ENCODE measurements around the gene NPEPL1.

Gene NPEPL1

GRCh38 chr20:58706975-58707681 is 14.5 kb downstream of the NPEPL1 start:
- no peaks in the 10 kb centered on the region for H3K9me3 ChIP-seq (ENCODE audit: control insufficient read depth, low read depth, low read length)
- no peaks in the 10 kb centered on the region for H3K27me3 ChIP-seq (ENCODE audit: control insufficient read depth, insufficient read depth, low read length)
- no peak overlapping the region for H3K4me3 ChIP-seq (ENCODE audit: low read length)
- no peak overlapping the region for H3K27ac ChIP-seq (ENCODE audit: low read length)
- H3K36me3 ChIP-seq (ENCODE audit: control insufficient read depth, low read depth, low read length): peaks cover 34% of the 10 kb centered on the region
- no peak overlapping the region for H3K9ac ChIP-seq (ENCODE audit: low read length)
- no peaks in the 10 kb centered on the region for H3K4me1 ChIP-seq (ENCODE audit: control insufficient read depth, low read depth, low read length)

GRCh38 chr20:58707770-58708169 is 15.2 kb downstream of the NPEPL1 start:
- Histone ChIP-seq H3K9ac (ENCODE audit: low read length) (no peak overlapping the region), H3K27me3 (ENCODE audit: control insufficient read depth, insufficient read depth, low read length) (no peaks in the 10 kb centered on the region), H3K4me3 (ENCODE audit: low read length) (no peak overlapping the region), H3K4me1 (ENCODE audit: control insufficient read depth, low read depth, low read length) (no peaks in the 10 kb centered on the region), H3K27ac (ENCODE audit: low read length) (no peak overlapping the region), H3K36me3 (ENCODE audit: control insufficient read depth, low read depth, low read length) (peaks cover 29% of the 10 kb centered on the region), H3K9me3 (ENCODE audit: control insufficient read depth, low read depth, low read length) (no peaks in the 10 kb centered on the region)

GRCh38 chr20:58708246-58708931 is 15.8 kb downstream of the NPEPL1 start:
- Histone ChIP-seq H3K27ac (ENCODE audit: low read length) (no peak overlapping the region), H3K9ac (ENCODE audit: low read length) (no peak overlapping the region), H3K9me3 (ENCODE audit: control insufficient read depth, low read depth, low read length) (no peaks in the 10 kb centered on the region), H3K27me3 (ENCODE audit: control insufficient read depth, insufficient read depth, low read length) (no peaks in the 10 kb centered on the region), H3K36me3 (ENCODE audit: control insufficient read depth, low read depth, low read length) (peaks cover 22% of the 10 kb centered on the region), H3K4me1 (ENCODE audit: control insufficient read depth, low read depth, low read length) (no peaks in the 10 kb centered on the region), H3K4me3 (ENCODE audit: low read length) (no peak overlapping the region)

- H3K4me3 ChIP-seq (ENCODE audit: low read length): no peak overlapping the region
- no peaks in the 10 kb centered on the region for H3K4me1 ChIP-seq (ENCODE audit: control insufficient read depth, low read depth, low read length)
- no peaks in the 10 kb centered on the region for H3K27me3 ChIP-seq (ENCODE audit: control insufficient read depth, insufficient read depth, low read length)
- no peak overlapping the region for H3K27ac ChIP-seq (ENCODE audit: low read length)
- no peak overlapping the region for H3K9ac ChIP-seq (ENCODE audit: low read length)
- no peaks in the 10 kb centered on the region for H3K9me3 ChIP-seq (ENCODE audit: control insufficient read depth, low read depth, low read length)
- peaks cover 15% of the 10 kb centered on the region for H3K36me3 ChIP-seq (ENCODE audit: control insufficient read depth, low read depth, low read length)
Observed at GRCh38 chr20:58709013-58709702, 16.6 kb downstream of the NPEPL1 start.

DNA sequence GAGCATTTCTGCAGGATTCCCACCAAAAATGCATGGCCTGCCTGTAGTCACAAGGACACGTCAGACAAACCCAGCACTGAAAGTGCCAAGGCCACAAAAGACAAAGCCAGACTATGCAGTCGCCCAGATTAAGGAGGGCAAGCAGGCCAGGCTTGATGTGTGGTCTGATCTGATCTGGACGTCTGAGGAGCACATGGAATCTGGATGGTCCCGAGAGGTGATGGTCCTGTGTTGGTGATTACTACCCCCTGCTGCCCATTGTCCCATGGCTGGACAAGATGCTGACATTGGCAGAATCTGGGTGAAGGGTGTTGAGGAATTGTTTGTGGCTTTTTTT is 17.1 kb downstream of the NPEPL1 start:
- H3K27me3 ChIP-seq (ENCODE audit: control insufficient read depth, insufficient read depth, low read length): no peaks in the 10 kb centered on the region
- H3K9ac ChIP-seq (ENCODE audit: low read length): no peak overlapping the region
- H3K4me1 ChIP-seq (ENCODE audit: control insufficient read depth, low read depth, low read length): no peaks in the 10 kb centered on the region
- H3K27ac ChIP-seq (ENCODE audit: low read length): no peak overlapping the region
- H3K4me3 ChIP-seq (ENCODE audit: low read length): no peak overlapping the region
- peaks cover 12% of the 10 kb centered on the region for H3K36me3 ChIP-seq (ENCODE audit: control insufficient read depth, low read depth, low read length)
- H3K9me3 ChIP-seq (ENCODE audit: control insufficient read depth, low read depth, low read length): no peaks in the 10 kb centered on the region

GRCh38 chr20:58710481-58711265 is 18.1 kb downstream of the NPEPL1 start:
- Histone ChIP-seq H3K36me3 (ENCODE audit: control insufficient read depth, low read depth, low read length) (peaks cover 2% of the 10 kb centered on the region), H3K4me3 (ENCODE audit: low read length) (no peak overlapping the region), H3K27me3 (ENCODE audit: control insufficient read depth, insufficient read depth, low read length) (no peaks in the 10 kb centered on the region), H3K9me3 (ENCODE audit: control insufficient read depth, low read depth, low read length) (no peaks in the 10 kb centered on the region), H3K9ac (ENCODE audit: low read length) (no peak overlapping the region), H3K4me1 (ENCODE audit: control insufficient read depth, low read depth, low read length) (no peaks in the 10 kb centered on the region), H3K27ac (ENCODE audit: low read length) (no peak overlapping the region)

- Histone ChIP-seq H3K4me1 (ENCODE audit: control insufficient read depth, low read depth, low read length) (no peaks in the 10 kb centered on the region), H3K9ac (ENCODE audit: low read length) (no peak overlapping the region), H3K27ac (ENCODE audit: low read length) (no peak overlapping the region), H3K4me3 (ENCODE audit: low read length) (no peak overlapping the region), H3K27me3 (ENCODE audit: control insufficient read depth, insufficient read depth, low read length) (no peaks in the 10 kb centered on the region), H3K9me3 (ENCODE audit: control insufficient read depth, low read depth, low read length) (no peaks in the 10 kb centered on the region), H3K36me3 (ENCODE audit: control insufficient read depth, low read depth, low read length) (peaks cover 2% of the 10 kb centered on the region)
Observed at GRCh38 chr20:58711266-58712051, 18.9 kb downstream of the NPEPL1 start.

DNA sequence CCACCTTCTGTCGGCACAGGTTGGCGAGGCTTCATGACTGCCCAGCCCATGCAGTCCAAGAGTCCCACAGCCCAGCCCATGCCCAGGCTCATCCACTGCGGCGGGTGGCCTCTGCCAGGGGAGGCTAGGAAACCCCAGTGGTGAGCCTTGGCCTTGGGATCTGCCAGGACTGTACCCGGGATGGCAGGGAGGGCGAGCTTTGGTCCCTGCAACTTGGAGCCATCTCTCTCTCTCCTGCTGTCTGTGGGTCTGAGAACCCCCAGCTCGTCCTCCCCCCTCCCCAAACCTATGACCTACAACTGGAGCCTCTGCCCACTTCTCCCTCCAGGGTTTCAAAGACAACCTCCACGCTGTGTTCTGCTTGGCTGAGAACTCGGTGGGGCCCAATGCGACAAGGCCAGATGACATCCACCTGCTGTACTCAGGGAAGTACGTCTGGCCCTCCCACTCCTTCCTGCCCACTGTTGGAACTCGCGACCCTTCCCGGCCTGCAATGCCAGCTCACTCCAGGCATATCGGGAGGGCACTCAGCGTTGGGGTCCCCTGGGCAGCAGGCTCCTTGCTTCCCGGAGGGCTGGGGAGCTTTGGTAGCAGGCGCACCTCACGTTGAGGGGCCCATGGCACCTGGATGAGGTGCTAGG is 19.7 kb downstream of the NPEPL1 start:
- peaks cover 2% of the 10 kb centered on the region for H3K36me3 ChIP-seq (ENCODE audit: control insufficient read depth, low read depth, low read length)
- H3K4me3 ChIP-seq (ENCODE audit: low read length): no peak overlapping the region
- no peaks in the 10 kb centered on the region for H3K9me3 ChIP-seq (ENCODE audit: control insufficient read depth, low read depth, low read length)
- no peaks in the 10 kb centered on the region for H3K27me3 ChIP-seq (ENCODE audit: control insufficient read depth, insufficient read depth, low read length)
- H3K9ac ChIP-seq (ENCODE audit: low read length): no peak overlapping the region
- H3K27ac ChIP-seq (ENCODE audit: low read length): no peak overlapping the region
- no peaks in the 10 kb centered on the region for H3K4me1 ChIP-seq (ENCODE audit: control insufficient read depth, low read depth, low read length)

DNA sequence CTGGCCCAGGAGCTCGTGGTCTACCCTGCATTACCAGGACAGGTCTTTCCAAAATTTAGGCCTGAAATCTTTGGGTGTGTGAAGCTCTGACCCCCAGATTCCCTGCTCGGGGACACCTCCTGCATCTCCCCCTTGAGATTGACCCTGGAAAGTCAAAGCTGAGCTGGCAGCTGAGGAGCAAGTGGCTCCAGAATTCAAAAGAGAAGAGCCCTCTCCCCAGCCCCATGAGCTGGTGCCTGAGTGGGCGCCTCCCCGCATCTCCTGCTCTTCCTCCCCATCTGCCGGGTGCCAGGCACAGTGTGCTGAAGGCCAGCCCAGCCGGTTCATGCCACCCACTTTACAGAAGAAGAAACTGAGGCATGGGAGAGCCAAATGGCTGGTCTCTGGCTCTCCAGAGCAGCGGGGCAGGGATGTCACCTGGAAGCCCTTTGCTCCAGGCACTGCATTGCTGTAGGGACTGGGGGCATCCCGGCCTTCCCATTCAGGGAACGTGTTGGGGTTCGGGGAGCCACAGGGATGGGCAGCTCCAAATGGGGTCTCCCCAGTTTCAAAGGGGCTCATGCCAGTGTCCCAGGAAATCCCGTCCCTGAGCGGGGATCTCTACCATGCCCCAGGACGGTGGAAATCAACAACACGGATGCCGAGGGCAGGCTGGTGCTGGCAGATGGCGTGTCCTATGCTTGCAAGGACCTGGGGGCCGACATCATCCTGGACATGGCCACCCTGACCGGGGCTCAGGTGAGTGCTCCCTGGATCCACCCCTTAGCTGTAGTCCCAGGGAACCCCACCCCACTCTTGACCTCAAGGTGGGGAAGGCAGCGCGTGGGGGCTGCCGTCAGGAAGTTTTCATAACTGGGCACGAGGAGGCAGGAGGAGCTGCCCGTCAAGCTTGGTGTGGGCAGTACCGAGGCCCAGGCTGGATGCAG is 20.5 kb downstream of the NPEPL1 start:
- Histone ChIP-seq H3K4me1 (ENCODE audit: control insufficient read depth, low read depth, low read length) (no peaks in the 10 kb centered on the region), H3K27me3 (ENCODE audit: control insufficient read depth, insufficient read depth, low read length) (no peaks in the 10 kb centered on the region), H3K4me3 (ENCODE audit: low read length) (no peak overlapping the region), H3K36me3 (ENCODE audit: control insufficient read depth, low read depth, low read length) (peaks cover 2% of the 10 kb centered on the region), H3K27ac (ENCODE audit: low read length) (no peak overlapping the region), H3K9me3 (ENCODE audit: control insufficient read depth, low read depth, low read length) (no peaks in the 10 kb centered on the region), H3K9ac (ENCODE audit: low read length) (no peak overlapping the region)

GRCh38 chr20:58713801-58714339 is 21.3 kb downstream of the NPEPL1 start:
- Histone ChIP-seq H3K27me3 (ENCODE audit: control insufficient read depth, insufficient read depth, low read length) (no peaks in the 10 kb centered on the region), H3K27ac (ENCODE audit: low read length) (no peak overlapping the region), H3K36me3 (ENCODE audit: control insufficient read depth, low read depth, low read length) (peaks cover 2% of the 10 kb centered on the region), H3K4me3 (ENCODE audit: low read length) (no peak overlapping the region), H3K4me1 (ENCODE audit: control insufficient read depth, low read depth, low read length) (no peaks in the 10 kb centered on the region), H3K9me3 (ENCODE audit: control insufficient read depth, low read depth, low read length) (no peaks in the 10 kb centered on the region), H3K9ac (ENCODE audit: low read length) (no peak overlapping the region)

Data from iPS-18a (cell line).